Upper lobe of right lung (tissue), 1 donor: ENCODE measurements around the gene PKD1L1. TPM values are rescaled to one million over a fixed set of nuclear protein-coding genes. Genes with fewer than 3 reads are reported as not detected.
A peak's percentile ranks its signal among the peaks of the same experiment; 100 is the strongest.
"Not testable (repeated sequence)": the region's sequence is repeated elsewhere in the genome, so short reads cannot be mapped to it uniquely, and the experiment has no call there.

Experiments
- ATAC-seq: fragments of 200-7000 bp; cut with Tn5 transposase; one replicate; pipeline ENCODE4 v1.9.1; 2020; ENCODE audit warnings: mild to moderate bottlenecking, moderate library complexity
- DNase-seq: peaks from one replicate; pipeline ENCODE4 v3.0.0-alpha.2; 2020
- H3K27ac ChIP-seq: fragments of 200-600 bp; one replicate; pipeline ENCODE4 v1.8.0; 2022
- H3K27me3 ChIP-seq: fragments of 200-600 bp; one replicate; pipeline ENCODE4 v1.8.0; 2022; ENCODE audit warnings: mild to moderate bottlenecking
- H3K36me3 ChIP-seq: fragments of 200-600 bp; one replicate; pipeline ENCODE4 v1.8.0; 2022
- H3K4me1 ChIP-seq: fragments of 200-600 bp; one replicate; pipeline ENCODE4 v1.8.0; 2022
- H3K4me3 ChIP-seq: fragments of 200-600 bp; one replicate; pipeline ENCODE4 v1.8.0; 2022; ENCODE audit warnings: mild to moderate bottlenecking
- H3K9me3 ChIP-seq: fragments of 200-600 bp; one replicate; pipeline ENCODE4 v1.8.0; 2022
- CTCF ChIP-seq: fragments of 200-600 bp; IDR thresholded peaks from one replicate; pipeline ENCODE4 v1.8.0; 2022; ENCODE audit warnings: antibody characterized with exemption
- intact Hi-C: fragments of 100-400 bp; cut with DNase I; formaldehyde crosslinking; loops from one replicate; pipeline ENCODE4 v1.11.0; 2022
- total RNA-seq: library from RNA; stranded (reverse); fragmentation: NEBNext Ultra II Directional; extraction: Animal tissue kit (Norgen Biotek cat#: 25700); gene quantifications from one replicate; pipeline ENCODE4 v1.2.1, GENCODE V29; 2021
- donor health status: DM: no; HTN: yes; CAD: no; lungs with severe emphysema.

Gene PKD1L1
- total RNA-seq, 1 donor from 2014 or later: 1.0 TPM

GRCh38 chr7:47794016-47794415 lies 154.2 kb downstream of the PKD1L1 start:
- Histone ChIP-seq H3K4me3 (no peak overlapping the region), H3K27ac (no peak overlapping the region), H3K27me3 (no peaks in the 10 kb centered on the region), H3K9me3 (no peaks in the 10 kb centered on the region), H3K4me1 (no peaks in the 10 kb centered on the region), H3K36me3 (no peaks in the 10 kb centered on the region)
- no peak for ATAC-seq
- no peak for TF ChIP-seq CTCF
- DNase-seq: no peak
- intact Hi-C loops: no loop called here

- H3K9me3 ChIP-seq, intact Hi-C loops, H3K36me3 ChIP-seq, H3K4me3 ChIP-seq, DNase-seq, H3K4me1 ChIP-seq, H3K27me3 ChIP-seq, H3K27ac ChIP-seq, ATAC-seq: not testable (repeated sequence)
Observed at GRCh38 chr7:47793186-47793585, 155.1 kb downstream of the PKD1L1 start.

- Histone ChIP-seq H3K27ac (no peak overlapping the region), H3K4me3 (no peak overlapping the region), H3K36me3 (no peaks in the 10 kb centered on the region), H3K27me3 (no peaks in the 10 kb centered on the region), H3K9me3 (no peaks in the 10 kb centered on the region), H3K4me1 (no peaks in the 10 kb centered on the region)
- intact Hi-C loops: no loop called here
- DNase-seq (no peak), ATAC-seq (peak; percentile 76)
- TF ChIP-seq CTCF: peak; percentile 42
Observed at GRCh38 chr7:47792521-47793121, 155.6 kb downstream of the PKD1L1 start.

- TF ChIP-seq CTCF: no peak
- DNase-seq (no peak), ATAC-seq (no peak)
Observed at GRCh38 chr7:47791682-47792081, 156.6 kb downstream of the PKD1L1 start.

GRCh38 chr7:47788083-47788482 lies 160.2 kb downstream of the PKD1L1 start:
- Histone ChIP-seq H3K27me3 (no peaks in the 10 kb centered on the region), H3K36me3 (no peaks in the 10 kb centered on the region), H3K4me3 (no peak overlapping the region), H3K4me1 (peaks cover 9% of the 10 kb centered on the region), H3K9me3 (no peaks in the 10 kb centered on the region), H3K27ac (no peak overlapping the region)
- intact Hi-C loops: no loop called here
- no peak for ATAC-seq
- no peak for DNase-seq
- no peak for TF ChIP-seq CTCF

More at GRCh38 chr7:47791682-47792081, 156.6 kb downstream of the PKD1L1 start:
- intact Hi-C loops: no loop called here
- H3K4me3 ChIP-seq: no peak overlapping the region
- no peaks in the 10 kb centered on the region for H3K36me3 ChIP-seq
- H3K4me1 ChIP-seq: peaks cover 3% of the 10 kb centered on the region
- H3K9me3 ChIP-seq: no peaks in the 10 kb centered on the region
- H3K27me3 ChIP-seq: no peaks in the 10 kb centered on the region
- H3K27ac ChIP-seq: no peak overlapping the region

- H3K27me3 ChIP-seq: no peaks in the 10 kb centered on the region
- no peak overlapping the region for H3K4me3 ChIP-seq
- no peaks in the 10 kb centered on the region for H3K36me3 ChIP-seq
- ATAC-seq: no peak
- DNase-seq: no peak
- no peaks in the 10 kb centered on the region for H3K9me3 ChIP-seq
- intact Hi-C loops: no loop called here
- peaks cover 9% of the 10 kb centered on the region for H3K4me1 ChIP-seq
- H3K27ac ChIP-seq: no peak overlapping the region
- TF ChIP-seq CTCF: no peak
Observed at GRCh38 chr7:47787249-47788069, 160.8 kb downstream of the PKD1L1 start.
